Frontal cortex (tissue), 4 donors: ENCODE data around the gene GRIN2A. TPM values are rescaled to one million over a fixed set of nuclear protein-coding genes. Genes with fewer than 3 reads are reported as not detected.

Experiments used
- DNase-seq, 2 donors: peaks; one replicate each; pipeline ENCODE4 v3.0.0; 2012; ENCODE audit warnings: low spot score in 2 of 2
- FAIRE-seq: peaks from 2 replicates; lab custom pipeline; 2012; peaks lifted over from hg19 to GRCh38; lab: Jason Lieb, UNC
- total RNA-seq: library from RNA; depleted of rRNA; stranded (reverse); fragments of >200 nt; gene quantifications from one replicate; pipeline ENCODE4 v1.2.3, GENCODE V29; 2014
- donor health status: control.
- donor health status: control.
- donor health status: control.

Gene GRIN2A
- total RNA-seq, 1 donor from 2014 or later, result 6.9 TPM

GRCh38 chr16:10045291-10045775 is 136.9 kb downstream of the GRIN2A start:
- FAIRE-seq (no peak), DNase-seq (no peak)

DNA sequence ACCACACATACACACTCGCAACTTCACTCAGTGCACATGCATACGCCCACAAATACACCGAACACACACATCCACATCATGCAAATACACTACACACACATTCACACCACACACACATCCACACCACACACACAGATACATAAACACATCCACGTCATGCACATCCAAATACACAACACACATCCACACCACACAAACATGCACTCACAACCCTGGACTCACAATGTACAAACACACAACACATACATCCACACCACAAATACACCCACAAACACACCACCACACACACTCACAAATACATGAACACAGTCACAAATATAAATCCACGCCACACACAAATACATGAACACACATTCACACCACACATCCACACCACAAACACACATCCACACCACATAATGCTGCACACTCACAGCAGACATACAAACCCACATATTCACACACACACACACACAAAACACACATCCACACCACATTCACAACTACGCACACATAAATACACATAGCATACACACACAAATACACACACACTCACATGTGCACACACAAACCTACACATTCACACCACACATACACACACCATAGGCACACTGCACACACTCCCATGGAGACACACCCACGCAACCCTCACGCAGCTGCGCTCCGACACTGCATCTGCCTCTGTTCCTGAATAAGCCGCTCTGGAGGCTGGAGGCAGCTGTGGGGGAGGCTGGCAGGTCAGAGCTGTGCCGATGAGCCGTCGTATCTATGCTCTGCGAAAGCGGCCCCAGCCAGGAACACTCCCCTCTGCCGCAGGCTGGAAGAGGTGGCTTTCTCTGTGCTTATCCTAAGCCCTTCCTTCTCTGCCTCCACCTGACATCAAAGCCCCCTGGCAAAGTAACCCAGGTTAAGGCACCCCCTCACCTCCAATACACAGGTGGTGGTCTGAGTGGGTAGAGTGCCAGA is 141.8 kb downstream of the GRIN2A start:
- peak in 1 of 2 donors; percentile 24 for DNase-seq
- FAIRE-seq, result no peak

GRCh38 chr16:10039220-10040096 is 142.8 kb downstream of the GRIN2A start:
- FAIRE-seq (no peak), DNase-seq (peak; percentile 40 to 66)

- no peak for DNase-seq
- no peak for FAIRE-seq
Measured at GRCh38 chr16:10037751-10038150, 144.5 kb downstream of the GRIN2A start.

- DNase-seq, result no peak
- FAIRE-seq, result no peak
Measured at GRCh38 chr16:10036956-10037355, 145.3 kb downstream of the GRIN2A start.

DNA sequence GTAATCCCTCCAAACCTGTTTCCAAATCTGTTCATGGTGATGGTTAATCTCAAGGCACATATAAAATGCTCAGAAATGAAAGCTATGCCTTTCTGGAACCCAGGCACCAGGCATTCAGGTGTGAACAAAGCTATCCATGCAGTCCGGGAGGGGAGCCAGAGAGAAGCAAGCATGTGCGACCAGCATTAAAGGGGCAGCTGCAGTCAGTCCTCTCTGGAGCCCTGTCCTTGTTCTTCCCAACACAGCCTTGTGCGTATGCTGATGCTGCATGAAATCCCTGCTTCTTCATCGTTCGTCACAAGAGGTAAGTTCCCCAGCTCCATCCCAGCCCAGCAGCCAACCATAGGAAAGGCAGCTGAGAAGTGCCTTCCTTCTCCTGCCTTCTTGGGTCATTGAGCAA is 148.7 kb downstream of the GRIN2A start:
- FAIRE-seq (no peak), DNase-seq (no peak)

DNA sequence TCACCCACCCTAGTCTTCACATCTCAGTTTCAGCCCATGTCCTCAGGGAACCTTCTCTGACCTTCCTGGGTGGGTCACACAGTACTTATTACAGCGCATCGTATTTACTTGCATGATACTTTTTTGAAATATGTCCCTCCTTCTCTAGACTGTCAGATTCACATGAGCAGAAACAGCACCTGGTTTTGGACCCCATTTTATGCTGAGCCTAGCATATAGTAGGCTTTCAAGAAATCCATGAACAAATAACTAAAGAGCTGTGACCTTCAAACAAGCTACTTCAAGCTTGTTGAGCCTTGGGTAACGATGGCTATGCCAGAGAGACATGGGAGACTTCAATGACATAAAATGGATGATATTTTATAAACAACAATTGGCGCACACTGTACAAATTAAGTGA is 150.3 kb downstream of the GRIN2A start:
- FAIRE-seq (no peak), DNase-seq (no peak)

GRCh38 chr16:10031473-10031872 is 150.8 kb downstream of the GRIN2A start:
- no peak for FAIRE-seq

GRCh38 chr16:10028644-10029043 is 153.6 kb downstream of the GRIN2A start:
- no peak for DNase-seq
- FAIRE-seq, result no peak

More at GRCh38 chr16:10031473-10031872, 150.8 kb downstream of the GRIN2A start:
- no peak for DNase-seq

- DNase-seq, result no peak
- no peak for FAIRE-seq
Measured at GRCh38 chr16:10027553-10027952, 154.7 kb downstream of the GRIN2A start.

DNA sequence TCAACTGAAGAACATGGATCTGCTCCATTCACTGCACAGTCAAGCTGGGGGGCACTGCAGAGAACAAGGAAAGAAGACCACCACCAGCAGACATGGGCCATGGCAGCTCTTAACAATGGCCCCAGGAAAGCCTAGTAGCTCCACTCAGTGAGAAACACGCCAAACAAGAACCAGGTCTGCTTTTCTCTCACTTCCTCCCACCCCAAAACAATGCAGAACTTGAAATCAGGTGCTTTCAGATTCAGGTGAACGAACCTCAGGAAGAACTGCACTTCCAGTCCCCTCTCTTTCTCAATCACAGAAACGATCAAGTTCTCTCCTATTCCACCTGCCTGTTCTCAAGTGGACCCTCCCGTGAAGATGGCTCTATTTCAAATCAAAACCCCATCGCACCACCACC is 155.6 kb downstream of the GRIN2A start:
- no peak for FAIRE-seq
- no peak for DNase-seq

- DNase-seq (no peak), FAIRE-seq (no peak)
Measured at GRCh38 chr16:10022098-10022497, 160.1 kb downstream of the GRIN2A start.

DNA sequence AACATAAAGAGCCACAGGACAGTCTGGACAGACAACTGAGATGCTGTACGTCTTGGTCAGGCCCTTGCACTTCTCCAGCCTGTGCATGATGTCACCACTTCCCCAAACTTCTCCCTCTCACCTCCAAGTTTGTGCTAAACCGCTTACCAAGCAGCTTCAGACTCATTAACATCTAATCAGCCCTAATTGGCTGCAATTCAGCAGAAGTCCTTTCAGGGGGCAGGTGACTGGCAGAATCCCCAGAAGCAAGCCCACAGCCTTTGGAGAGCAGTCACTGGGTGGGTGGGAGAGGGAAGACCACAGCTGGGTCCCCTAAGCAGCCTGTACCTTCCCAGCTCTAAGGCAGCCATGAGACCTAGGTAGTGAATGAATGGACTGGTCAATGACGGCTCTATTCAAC is 161.4 kb downstream of the GRIN2A start:
- DNase-seq, result no peak
- no peak for FAIRE-seq

DNA sequence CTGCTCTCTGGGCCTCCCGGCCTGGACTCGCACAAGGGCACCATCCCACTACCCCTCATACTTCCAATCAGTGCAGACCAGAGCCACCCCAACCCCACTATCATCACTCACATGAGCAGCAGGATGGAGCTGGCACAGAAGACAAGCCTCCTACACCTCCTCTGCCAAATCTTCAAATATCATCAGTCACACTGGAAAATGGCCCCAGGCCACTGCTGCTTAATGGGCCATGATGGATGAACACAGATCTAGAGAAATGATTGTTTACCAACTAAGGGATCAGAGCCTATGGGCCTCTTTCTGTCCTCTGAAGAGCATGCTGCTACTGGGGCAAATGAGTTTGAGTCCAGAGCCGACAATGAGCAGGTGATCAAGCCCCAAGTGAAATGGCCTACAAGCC is 165.5 kb downstream of the GRIN2A start:
- DNase-seq, result no peak
- FAIRE-seq, result no peak

GRCh38 chr16:10015397-10015796 is 166.8 kb downstream of the GRIN2A start:
- FAIRE-seq (no peak), DNase-seq (no peak)

DNA sequence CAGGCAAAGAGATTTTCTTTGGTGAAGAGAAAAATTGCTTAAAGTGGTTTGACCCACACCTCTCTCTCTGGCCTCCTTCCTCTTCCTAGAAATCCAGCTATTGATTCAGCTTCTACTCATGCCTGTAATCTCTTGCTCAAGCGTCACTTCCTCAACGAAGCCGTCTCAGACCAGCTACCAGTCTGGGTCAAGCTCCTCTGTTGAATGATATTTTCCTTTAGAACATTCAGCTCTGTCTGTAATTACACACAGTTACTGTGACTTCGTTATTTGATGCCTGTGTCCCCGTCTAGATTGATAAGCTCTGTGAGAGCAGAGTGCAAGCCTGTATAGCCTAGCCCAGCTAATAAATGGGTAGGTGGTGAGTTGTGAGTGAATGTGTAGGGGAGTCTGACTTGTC is 168.5 kb downstream of the GRIN2A start:
- FAIRE-seq (no peak), DNase-seq (no peak)

DNA sequence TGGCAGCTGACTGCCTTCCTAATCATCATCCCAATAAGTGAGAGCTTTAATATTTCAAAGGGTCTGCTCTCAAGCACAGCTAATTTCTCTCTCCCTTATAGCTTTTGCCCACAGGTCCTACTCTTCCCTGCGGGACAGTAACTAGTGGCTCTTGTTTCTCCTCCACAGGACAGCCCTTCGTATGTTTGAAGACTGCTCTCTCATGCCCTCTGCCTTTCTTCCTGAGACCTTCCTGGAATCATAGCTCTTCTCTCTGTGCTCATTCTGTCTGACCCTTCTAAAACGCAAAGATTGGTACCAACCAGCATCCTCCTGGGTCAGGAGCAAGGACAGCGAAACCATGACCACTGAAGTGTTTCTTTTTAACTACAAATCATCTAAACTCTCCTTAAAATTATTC is 168.9 kb downstream of the GRIN2A start:
- no peak for FAIRE-seq
- DNase-seq, result no peak

DNA sequence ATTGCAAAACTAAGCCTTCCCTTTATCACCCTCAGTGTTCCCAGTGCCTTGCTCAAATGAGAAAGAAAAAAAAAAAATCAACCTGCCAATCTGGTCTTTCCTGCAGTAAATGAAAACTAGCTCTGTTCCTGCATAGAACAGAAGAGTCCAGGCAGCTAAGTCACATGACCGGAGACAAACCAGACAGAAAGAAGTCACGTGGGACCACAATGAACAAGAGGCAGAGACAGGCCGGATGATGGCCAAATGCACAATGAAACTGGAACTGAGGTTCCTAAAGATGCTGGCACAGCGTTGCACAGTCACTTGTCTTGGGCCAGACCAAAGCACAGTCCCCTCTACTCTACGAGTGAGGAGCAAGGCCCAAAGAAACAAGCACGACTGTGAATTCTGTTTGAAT is 172.5 kb downstream of the GRIN2A start:
- DNase-seq (peak; percentile 23 to 24), FAIRE-seq (peak; percentile 13)

GRCh38 chr16:10003486-10003885 is 178.7 kb downstream of the GRIN2A start:
- DNase-seq, result no peak
- no peak for FAIRE-seq

DNA sequence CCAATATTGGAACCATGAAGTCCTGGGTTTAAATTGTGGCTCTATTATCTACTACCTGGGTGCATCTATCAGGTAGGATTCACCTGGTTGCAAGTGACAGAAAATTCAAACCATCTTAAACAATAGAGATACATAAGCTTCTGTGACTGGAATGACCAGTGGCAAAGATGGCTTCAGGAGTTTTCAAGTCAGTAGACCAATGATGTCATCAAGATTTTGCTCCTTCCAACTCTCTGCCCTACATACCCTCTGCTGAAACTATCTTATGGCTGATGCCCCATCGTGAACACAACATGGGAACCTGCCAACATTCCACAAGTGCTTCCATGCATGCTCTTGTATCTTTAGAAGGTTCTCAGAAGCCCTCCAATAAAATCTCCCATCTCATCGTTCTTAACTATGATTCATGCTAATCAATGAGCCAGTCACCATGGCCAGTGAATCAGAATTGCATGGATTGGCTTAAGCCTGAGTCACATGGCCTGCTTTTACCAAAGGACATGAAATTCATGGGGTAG is 180.9 kb downstream of the GRIN2A start:
- FAIRE-seq (no peak), DNase-seq (no peak)
